SK-N-SH (cell line): ENCODE data around the gene CISTR. TPM values are rescaled to one million over a fixed set of nuclear protein-coding genes. Genes with fewer than 3 reads are reported as not detected.
A peak's percentile ranks its signal among the peaks of the same experiment; 100 is the strongest.

Experiments
- CTCF ChIA-PET: fragments of 300-600, 350-600 bp; formaldehyde crosslinking; extraction: SDS; loops from one replicate; lab custom pipeline; 2021; lab: Yijun Ruan, JAX
- POLR2A ChIA-PET: fragments of 350-600 bp; sonication (Branson Sonifier 250); formaldehyde crosslinking; extraction: SDS; loops from one replicate; lab custom pipeline; 2020; ENCODE audit warnings: antibody characterized with exemption, inconsistent platforms; lab: Yijun Ruan, JAX
- DNase-seq: peaks from one replicate; pipeline ENCODE4 v3.0.0; 2012
- H2AFZ ChIP-seq: fragments of 200-600 bp; sonication (generic); 2 replicates; pipeline ENCODE4 v1.8.1; 2016; ENCODE audit warnings: antibody characterized with exemption, mild to moderate bottlenecking, low read depth
- H3F3A ChIP-seq: fragments of 200-600 bp; sonication (generic); replicated peaks from 2 replicates; pipeline ENCODE3; 2016; ENCODE audit warnings: antibody characterized with exemption, mild to moderate bottlenecking; ENCODE audit not compliant: insufficient read depth
- H3K27ac ChIP-seq, 2 experiments: fragments of 200-500 bp in 1 of 2; fragments of 200-600 bp in 1 of 2; sonication (Bioruptor generic) in 1 of 2; sonication (generic), shearing (Covaris generic) in 1 of 2; 2 replicates each; pipeline versions ENCODE4 v1.5.1 to v1.6.1; 2014 to 2016; ENCODE audit warnings: low read depth in 2 of 2, inconsistent platforms in 1 of 2, low read length in 1 of 2, mild to moderate bottlenecking in 1 of 2, mixed read lengths in 1 of 2
- H3K27me3 ChIP-seq: fragments of 200-600 bp; sonication (generic), shearing (Covaris generic); 2 replicates; pipeline ENCODE4 v1.6.1; 2016; ENCODE audit warnings: mixed run types; ENCODE audit not compliant: insufficient read depth
- H3K36me3 ChIP-seq, 2 experiments: fragments of 200-500 bp in 1 of 2; fragments of 200-600 bp in 1 of 2; sonication (Bioruptor generic) in 1 of 2; sonication (generic) in 1 of 2; replicated peaks in 1 of 2; 2 replicates each; pipeline versions ENCODE3 to v1.5.1; 2014 to 2016; ENCODE audit warnings: low read length in 1 of 2, mild to moderate bottlenecking in 1 of 2; ENCODE audit not compliant: insufficient read depth in 2 of 2, control insufficient read depth in 1 of 2
- H3K4me1 ChIP-seq, 2 experiments: fragments of 200-500 bp in 1 of 2; fragments of 200-600 bp in 1 of 2; sonication (Bioruptor generic) in 1 of 2; sonication (generic), shearing (Covaris generic) in 1 of 2; 2 replicates each; pipeline versions ENCODE4 v1.5.1 to v1.6.1; 2014 to 2016; ENCODE audit warnings: low read depth in 1 of 2, low read length in 1 of 2, mixed run types in 1 of 2; ENCODE audit not compliant: insufficient read depth in 2 of 2, control insufficient read depth in 1 of 2
- H3K4me2 ChIP-seq: fragments of 200-600 bp; sonication (generic), shearing (Covaris generic); 2 replicates; pipeline ENCODE4 v1.6.1; 2017; ENCODE audit warnings: mixed run types
- H3K4me3 ChIP-seq, 2 experiments: fragments of 200-500 bp in 1 of 2; fragments of 200-600 bp in 1 of 2; sonication (Bioruptor generic) in 1 of 2; sonication (generic), shearing (Covaris generic) in 1 of 2; 2 replicates each; pipeline versions ENCODE4 v1.5.1 to v1.8.1; 2014 to 2016; ENCODE audit warnings: low read depth in 2 of 2, inconsistent platforms in 1 of 2, low read length in 1 of 2, mild to moderate bottlenecking in 1 of 2, mixed read lengths in 1 of 2, moderate library complexity in 1 of 2
- H3K79me2 ChIP-seq: fragments of 200-600 bp; sonication (generic); 2 replicates; pipeline ENCODE4 v1.8.1; 2017; ENCODE audit warnings: mild to moderate bottlenecking; ENCODE audit not compliant: insufficient read depth
- H3K9ac ChIP-seq: fragments of 200-600 bp; sonication (generic); 2 replicates; pipeline ENCODE4 v1.6.1; 2017; ENCODE audit warnings: mixed run types
- H3K9me2 ChIP-seq: fragments of 200-600 bp; sonication (generic); 2 replicates; pipeline ENCODE4 v1.6.1; 2017; ENCODE audit warnings: mixed run types
- H3K9me3 ChIP-seq: fragments of 200-600 bp; sonication (generic); 2 replicates; pipeline ENCODE4 v1.6.1; 2017; ENCODE audit warnings: mixed run types, mild to moderate bottlenecking, moderate library complexity
- H4K20me1 ChIP-seq: fragments of 200-600 bp; sonication (generic); 2 replicates; pipeline ENCODE4 v1.6.1; 2017; ENCODE audit warnings: mild to moderate bottlenecking, mixed run types; ENCODE audit not compliant: insufficient read depth
- ELF1 ChIP-seq: IDR thresholded peaks from 2 replicates; pipeline ENCODE4 v1.4.0; 2012
- EP300 ChIP-seq, 2 experiments: IDR thresholded peaks; 2 replicates each; pipeline versions ENCODE4 v1.4.0 to v1.6.1; 2012; ENCODE audit warnings: borderline replicate concordance in 1 of 2, low read depth in 1 of 2, low read length in 1 of 2
- EZH2phosphoT487 ChIP-seq: fragments of 200-600 bp; sonication (generic); IDR thresholded peaks from 2 replicates; pipeline ENCODE4 v1.6.1; 2017; ENCODE audit warnings: low read depth, mixed run types, mild to moderate bottlenecking, antibody characterized with exemption, moderate library complexity, borderline replicate concordance
- GABPA ChIP-seq: IDR thresholded peaks from 2 replicates; pipeline ENCODE4 v1.4.0; 2012; ENCODE audit warnings: low read depth, mild to moderate bottlenecking
- GATA2 ChIP-seq: sonication (generic); formaldehyde crosslinking; IDR thresholded peaks from 2 replicates; pipeline ENCODE4 v1.5.0; 2020; ENCODE audit warnings: mild to moderate bottlenecking, missing genetic modification reagents
- IRF3 ChIP-seq: fragments of 150-350 bp; IDR thresholded peaks from 2 replicates; pipeline ENCODE4 v1.6.1; 2016; ENCODE audit warnings: mild to moderate bottlenecking, low read depth, low read length
- MAX ChIP-seq: IDR thresholded peaks from 2 replicates; pipeline ENCODE4 v1.4.0; 2012; ENCODE audit warnings: low read depth
- PBX3 ChIP-seq: IDR thresholded peaks from 2 replicates; pipeline ENCODE4; 2012
- RCOR1 ChIP-seq: fragments of 150-350 bp; IDR thresholded peaks from 2 replicates; pipeline ENCODE4 v1.6.1; 2017; ENCODE audit warnings: antibody characterized with exemption, low read length
- REST ChIP-seq: IDR thresholded peaks from 2 replicates; pipeline ENCODE4 v1.6.1; 2012; ENCODE audit warnings: mild to moderate bottlenecking, low read depth, low read length, moderate library complexity
- RXRA ChIP-seq: IDR thresholded peaks from 2 replicates; pipeline ENCODE4 v1.4.0; 2012; ENCODE audit warnings: low read depth, mild to moderate bottlenecking, borderline replicate concordance
- SIN3A ChIP-seq: IDR thresholded peaks from 2 replicates; pipeline ENCODE4 v1.6.1; 2012; ENCODE audit warnings: low read depth, mild to moderate bottlenecking, low read length, moderate library complexity, borderline replicate concordance
- SMC3 ChIP-seq: IDR thresholded peaks from 2 replicates; pipeline ENCODE4 v1.6.1; 2012; ENCODE audit warnings: low read depth, low read length, improper control_type of control experiment
- TAF1 ChIP-seq: IDR thresholded peaks from 2 replicates; pipeline ENCODE4 v1.6.1; 2012; ENCODE audit warnings: low read depth, mild to moderate bottlenecking, low read length, moderate library complexity, borderline replicate concordance
- TEAD4 ChIP-seq: IDR thresholded peaks from 2 replicates; pipeline ENCODE4 v1.4.0; 2012; ENCODE audit warnings: mild to moderate bottlenecking, borderline replicate concordance; ENCODE audit not compliant: insufficient read depth
- USF1 ChIP-seq: IDR thresholded peaks from 2 replicates; pipeline ENCODE4 v1.4.0; 2012; ENCODE audit warnings: low read depth, borderline replicate concordance
- USF2 ChIP-seq: fragments of 150-350 bp; IDR thresholded peaks from 2 replicates; pipeline ENCODE4 v1.6.1; 2017; ENCODE audit warnings: antibody characterized with exemption, low read length, low read depth, borderline replicate concordance
- YY1 ChIP-seq: IDR thresholded peaks from 2 replicates; pipeline ENCODE4 v1.4.0; 2012; ENCODE audit warnings: low read depth, mild to moderate bottlenecking
- WGBS: methylation state at CpG from one replicate; pipeline ENCODE4 v1.1.6; 2017; ENCODE audit warnings: low lambda C conversion rate; 5-methylcytosine and 5-hydroxymethylcytosine counted together
- polyA plus RNA-seq, 3 experiments: library from polyadenylated mRNA; depleted of rRNA; stranded (reverse); fragments of >200 nt; gene quantifications; 2 replicates each; pipeline ENCODE4 v1.2.3, GENCODE V29; 2012

Gene CISTR
- polyA plus RNA-seq, 1 of the 3 experiments (the other 2 are of a cell fraction) = not detected

GRCh38 chr12:53726341-53726740 is 25.4 kb downstream of the CISTR start:
- no peaks in the 10 kb centered on the region for H3K9me2 ChIP-seq
- H3F3A ChIP-seq = no peaks in the 10 kb centered on the region
- 0 out of 2 replicates have a peak, but pooled peaks cover under 1% of the 10 kb centered on the region for H3K27me3 ChIP-seq
- DNase-seq = no peak
- ChIA-PET CTCF (interaction anchor here (3.6 to 19.3 kb wide), 2 partner anchors 17 to 24 kb away, joined by 15 to 356 read pairs; no protein-coding TSS in a partner anchor), POLR2A (no interaction called here)
- H3K4me2 ChIP-seq = peak overlapping the region; percentile 87
- no peak for TF ChIP-seq GATA2 (CRISPR knock-in tag)
- peak; percentile 34; the same call in 1 of the 2 replicates for TF ChIP-seq PBX3
- 0 out of 2 replicates have a peak, but pooled peaks cover 7% of the 10 kb centered on the region for H3K79me2 ChIP-seq
- peak overlapping the region; percentile 92; the same call in 1 of the 2 replicates for H2AFZ ChIP-seq
- no peaks in the 10 kb centered on the region for H3K9me3 ChIP-seq
- H3K9ac ChIP-seq = peak overlapping the region; percentile 63
- 39% methylated on average over 2 of the region's 2 CpGs for WGBS
- H3K4me3 ChIP-seq = peak overlapping the region; percentile 83 to 93
- no peak overlapping the region for H3K27ac ChIP-seq
- peaks cover 5 to 12% of the 10 kb centered on the region in 2 experiments; a peak in 3 of 4 replicates for H3K4me1 ChIP-seq
- no peaks in the 10 kb centered on the region for H4K20me1 ChIP-seq
- H3K36me3 ChIP-seq = peaks cover 9 to 24% of the 10 kb centered on the region in 2 experiments

- H3K4me3 ChIP-seq = no peak overlapping the region
- H3K27me3 ChIP-seq = no peaks in the 10 kb centered on the region
- no peak for DNase-seq
- H3K4me1 ChIP-seq = peaks cover 5 to 12% of the 10 kb centered on the region in 2 experiments; a peak in 3 of 4 replicates
- no peaks in the 10 kb centered on the region for H3F3A ChIP-seq
- ChIA-PET CTCF (interaction anchor here (3.6 to 19.3 kb wide), 2 partner anchors 17 to 24 kb away, joined by 15 to 356 read pairs; no protein-coding TSS in a partner anchor), POLR2A (no interaction called here)
- no peak overlapping the region for H3K9ac ChIP-seq
- TF ChIP-seq USF2 (no peak), MAX (no peak), RXRA (no peak), YY1 (no peak), EZH2phosphoT487 (no peak), USF1 (no peak), RCOR1 (no peak), GATA2 (CRISPR knock-in tag) (no peak), ELF1 (no peak), EP300 (IDR thresholded peaks at IDR 0.05; ENCODE audit: borderline replicate concordance in 1 of 2, low read depth in 1 of 2, low read length in 1 of 2) (no peak), SMC3 (no peak), TEAD4 (no peak), REST (no peak), SIN3A (no peak), IRF3 (no peak), TAF1 (no peak), GABPA (no peak)
- WGBS = 50% methylated on average over 4 of the region's 4 CpGs
- 0 out of 2 replicates have a peak, but pooled peaks cover 7% of the 10 kb centered on the region for H3K79me2 ChIP-seq
- no peaks in the 10 kb centered on the region for H4K20me1 ChIP-seq
- no peaks in the 10 kb centered on the region for H3K9me3 ChIP-seq
- H3K27ac ChIP-seq = no peak overlapping the region
- H3K4me2 ChIP-seq = peak overlapping the region; percentile 87
- H3K9me2 ChIP-seq = no peaks in the 10 kb centered on the region
- peaks cover 9 to 29% of the 10 kb centered on the region in 2 experiments for H3K36me3 ChIP-seq
- no peak overlapping the region for H2AFZ ChIP-seq
These were observed 26.0 kb downstream of the CISTR start for GRCh38 chr12:53725824-53726223.
